H1 (cell line): ENCODE measurements around the gene ADAMTS1. TPM values are rescaled to one million over a fixed set of nuclear protein-coding genes. Genes with fewer than 3 reads are reported as not detected.

Experiments
- CTCF ChIA-PET: fragments of 300-600 bp; sonication (Branson Sonifier 250); formaldehyde crosslinking; loops from one replicate; lab custom pipeline; 2021; ENCODE audit not compliant: partially characterized antibody; lab: Charles Lee
- POLR2A ChIA-PET: fragments of 300-600 bp; sonication (Branson Sonifier 250); formaldehyde crosslinking; loops from one replicate; lab custom pipeline; 2021; ENCODE audit warnings: inconsistent platforms; ENCODE audit not compliant: partially characterized antibody; lab: Charles Lee
- DNase-seq, 2 experiments: peaks; one replicate each; pipeline versions ENCODE4 v3.0.0 to v3.0.0-alpha.2; 2010 to 2022; ENCODE audit warnings: low spot score in 2 of 2, low read depth in 1 of 2, mixed read lengths in 1 of 2
- FAIRE-seq: peaks from 2 replicates; lab custom pipeline; 2011; peaks lifted over from hg19 to GRCh38; lab: Jason Lieb, UNC
- H2AFZ ChIP-seq: 2 replicates; pipeline ENCODE4 v1.8.1; 2012; ENCODE audit warnings: low read length, inconsistent platforms
- H2AK5ac ChIP-seq: 2 replicates; pipeline ENCODE4 v1.6.1; 2013; ENCODE audit warnings: low read depth, low read length
- H2BK120ac ChIP-seq: replicated peaks from 2 replicates; pipeline ENCODE3; 2013; ENCODE audit warnings: low read depth, low read length, inconsistent platforms
- H2BK12ac ChIP-seq: 2 replicates; pipeline ENCODE4 v1.6.1; 2013; ENCODE audit warnings: low read depth, low read length
- H2BK15ac ChIP-seq: 2 replicates; pipeline ENCODE4 v1.6.1; 2013; ENCODE audit warnings: low read length
- H2BK20ac ChIP-seq: 2 replicates; pipeline ENCODE4 v1.6.1; 2013; ENCODE audit warnings: low read length
- H2BK5ac ChIP-seq: 2 replicates; pipeline ENCODE4 v1.6.1; 2013; ENCODE audit warnings: low read depth, low read length
- H3K14ac ChIP-seq: 2 replicates; pipeline ENCODE4 v1.6.1; 2013; ENCODE audit warnings: inconsistent platforms; ENCODE audit not compliant: insufficient read length
- H3K18ac ChIP-seq: 2 replicates; pipeline ENCODE4 v1.6.1; 2013; ENCODE audit warnings: low read length; ENCODE audit errors: extremely low read depth
- H3K23ac ChIP-seq: 2 replicates; pipeline ENCODE4 v1.6.1; 2013; ENCODE audit warnings: inconsistent platforms; ENCODE audit not compliant: insufficient read length
- H3K23me2 ChIP-seq: 2 replicates; pipeline ENCODE4 v1.6.1; 2013; ENCODE audit warnings: low read depth, low read length
- H3K27ac ChIP-seq: 2 replicates; pipeline ENCODE4 v1.6.1; 2011; ENCODE audit warnings: low read depth, low read length, inconsistent platforms
- H3K27me3 ChIP-seq, 4 experiments: replicated peaks in 1 of 4; 1 replicate in 1 of 4; 2 replicates in 3 of 4; pipeline versions ENCODE4 v1.6.1 to v1.8.1; 2011 to 2013; ENCODE audit warnings: low read length in 3 of 4, mild to moderate bottlenecking in 3 of 4, inconsistent platforms in 2 of 4, mixed read lengths in 2 of 4, moderate library complexity in 1 of 4; ENCODE audit not compliant: control insufficient read depth in 3 of 4, insufficient read depth in 3 of 4; ENCODE audit errors: extremely low read depth in 1 of 4
- H3K36me3 ChIP-seq, 4 experiments: 2 replicates each; pipeline versions ENCODE4 v1.6.1 to v1.8.1; 2011 to 2013; ENCODE audit warnings: mild to moderate bottlenecking in 4 of 4, low read length in 3 of 4, moderate library complexity in 2 of 4, control low read depth in 1 of 4, inconsistent platforms in 1 of 4; ENCODE audit not compliant: insufficient read depth in 4 of 4, control insufficient read depth in 2 of 4
- H3K4ac ChIP-seq: replicated peaks from 2 replicates; pipeline ENCODE3; 2013; ENCODE audit warnings: low read length, low read depth, mixed read lengths, inconsistent platforms; ENCODE audit not compliant: insufficient read length
- H3K4me1 ChIP-seq, 4 experiments: replicated peaks in 1 of 4; 1 replicate in 1 of 4; 2 replicates in 3 of 4; pipeline versions ENCODE4 v1.6.1 to v1.8.1; 2011 to 2013; ENCODE audit warnings: low read length in 3 of 4, inconsistent platforms in 2 of 4, mixed read lengths in 1 of 4; ENCODE audit not compliant: insufficient read depth in 4 of 4, control insufficient read depth in 3 of 4
- H3K4me2 ChIP-seq, 2 experiments: 2 replicates each; pipeline versions ENCODE4 v1.6.1 to v1.8.1; 2011 to 2013; ENCODE audit warnings: low read depth in 2 of 2, low read length in 2 of 2, control low read depth in 1 of 2, inconsistent platforms in 1 of 2, mild to moderate bottlenecking in 1 of 2; ENCODE audit not compliant: insufficient read depth in 1 of 2
- H3K4me3 ChIP-seq, 4 experiments: fragments of 200-600, 300-600 bp in 1 of 4; sonication (generic), shearing (Covaris generic), sonication (Bioruptor Twin) in 1 of 4; 2 replicates each; pipeline versions ENCODE4 v1.5.1 to v1.8.1; 2011 to 2016; ENCODE audit warnings: low read length in 4 of 4, low read depth in 3 of 4, control low read depth in 2 of 4, inconsistent platforms in 2 of 4, mild to moderate bottlenecking in 2 of 4, mixed read lengths in 1 of 4, moderate library complexity in 1 of 4; ENCODE audit not compliant: insufficient read depth in 2 of 4; ENCODE audit errors: extremely low read depth in 1 of 4
- H3K56ac ChIP-seq: replicated peaks from 2 replicates; pipeline ENCODE3; 2013; ENCODE audit warnings: low read depth, mild to moderate bottlenecking, mixed read lengths, low read length, inconsistent platforms; ENCODE audit not compliant: insufficient read length
- H3K79me1 ChIP-seq: 2 replicates; pipeline ENCODE4 v1.6.1; 2013; ENCODE audit warnings: low read depth, low read length, control low read depth
- H3K79me2 ChIP-seq, 2 experiments: 2 replicates each; pipeline versions ENCODE4 v1.6.1 to v1.8.1; 2012 to 2013; ENCODE audit warnings: low read length in 2 of 2, mild to moderate bottlenecking in 2 of 2, inconsistent platforms in 1 of 2; ENCODE audit not compliant: insufficient read depth in 2 of 2, control insufficient read depth in 1 of 2
- H3K9ac ChIP-seq, 4 experiments: replicated peaks in 1 of 4; 1 replicate in 1 of 4; 2 replicates in 3 of 4; pipeline versions ENCODE4 v1.6.1 to v1.8.1; 2011 to 2013; ENCODE audit warnings: low read depth in 3 of 4, low read length in 3 of 4, control low read depth in 2 of 4, mild to moderate bottlenecking in 2 of 4, moderate library complexity in 2 of 4, inconsistent platforms in 1 of 4; ENCODE audit errors: extremely low read depth in 1 of 4
- H3K9me3 ChIP-seq, 2 experiments: 2 replicates each; pipeline versions ENCODE4 v1.6.1 to v1.8.1; 2012 to 2013; ENCODE audit warnings: mild to moderate bottlenecking in 2 of 2, moderate library complexity in 2 of 2, control low read depth in 1 of 2, inconsistent platforms in 1 of 2, low read depth in 1 of 2, low read length in 1 of 2, mixed read lengths in 1 of 2; ENCODE audit not compliant: insufficient read depth in 2 of 2
- H4K20me1 ChIP-seq, 2 experiments: replicated peaks in 1 of 2; 2 replicates each; pipeline versions ENCODE3 to v1.8.1; 2011 to 2013; ENCODE audit warnings: inconsistent platforms in 2 of 2, low read length in 2 of 2, mild to moderate bottlenecking in 1 of 2; ENCODE audit not compliant: insufficient read depth in 2 of 2, control insufficient read depth in 1 of 2
- H4K5ac ChIP-seq: 2 replicates; pipeline ENCODE4 v1.6.1; 2013; ENCODE audit warnings: low read length, low read depth, mixed read lengths, inconsistent platforms; ENCODE audit not compliant: insufficient read length
- H4K8ac ChIP-seq: 2 replicates; pipeline ENCODE4 v1.8.0; 2013; ENCODE audit warnings: mild to moderate bottlenecking, moderate library complexity, low read length, inconsistent platforms; ENCODE audit not compliant: insufficient read depth; ENCODE audit errors: extremely low read depth
- H4K91ac ChIP-seq: replicated peaks from 2 replicates; pipeline ENCODE3; 2013; ENCODE audit warnings: low read length, mixed read lengths, inconsistent platforms; ENCODE audit not compliant: insufficient read length
- CHD2 ChIP-seq: IDR thresholded peaks from 2 replicates; pipeline ENCODE4 v1.6.1; 2012; ENCODE audit warnings: low read length, improper control_type of control experiment
- EZH2 ChIP-seq: fragments of 200-600 bp; sonication (generic); IDR thresholded peaks from 2 replicates; pipeline ENCODE4 v1.7.1; 2012; ENCODE audit warnings: low read depth, mild to moderate bottlenecking, moderate library complexity, low read length, inconsistent platforms; ENCODE audit not compliant: severe bottlenecking
- KDM1A ChIP-seq: fragments of 200-600, 300-600 bp; sonication (generic); IDR thresholded peaks from 2 replicates; pipeline ENCODE4 v1.7.1; 2016; ENCODE audit warnings: mild to moderate bottlenecking, low read length, borderline replicate concordance
- KDM5A ChIP-seq: fragments of 200-600 bp; IDR thresholded peaks from 2 replicates; pipeline ENCODE4 v1.7.1; 2012; ENCODE audit warnings: mild to moderate bottlenecking, low read length, inconsistent platforms, mixed read lengths
- RAD21 ChIP-seq, 2 experiments: IDR thresholded peaks in 1 of 2; conservative IDR thresholded peaks in 1 of 2; 2 replicates each; pipeline ENCODE4 v1.6.1; 2011; ENCODE audit warnings: low read depth in 2 of 2, low read length in 2 of 2, improper control_type of control experiment in 1 of 2, inconsistent platforms in 1 of 2, mild to moderate bottlenecking in 1 of 2, moderate library complexity in 1 of 2
- SRF ChIP-seq: IDR thresholded peaks from 2 replicates; pipeline ENCODE4 v1.6.1; 2011; ENCODE audit warnings: mild to moderate bottlenecking, low read depth, low read length, moderate library complexity
- YY1 ChIP-seq: IDR thresholded peaks from 2 replicates; pipeline ENCODE4 v1.6.1; 2011; ENCODE audit warnings: low read depth, mild to moderate bottlenecking, low read length
- WGBS, 2 experiments: shearing (Covaris generic) in 1 of 2; methylation state at CpG; one replicate each; pipeline versions ENCODE4 v1.1.6 to v1.1.7; 2013 to 2015; ENCODE audit warnings: low lambda C conversion rate in 2 of 2, mixed read lengths in 2 of 2, inconsistent platforms in 1 of 2, low coverage in 1 of 2, missing lambda C conversion rate in 1 of 2; ENCODE audit not compliant: insufficient replicate concordance in 2 of 2, insufficient coverage in 1 of 2, insufficient read length in 1 of 2; ENCODE audit errors: extremely low coverage in 1 of 2, missing lambda C conversion rate in 1 of 2; 5-methylcytosine and 5-hydroxymethylcytosine counted together
- polyA plus RNA-seq, 7 experiments: library from polyadenylated mRNA; depleted of rRNA in 3 of 7; stranded (reverse) in 5 of 7; unstranded in 2 of 7; fragments of >200 nt in 5 of 7; fragments of 200-250 nt in 2 of 7; gene quantifications; 1 replicate in 5 of 7; 2 replicates in 1 of 7; 4 replicates in 1 of 7; pipeline versions ENCODE4 v1.2.1 to v1.2.3, GENCODE V29; 2011 to 2013; ENCODE audit warnings: missing spikeins in 2 of 7, mixed read lengths in 2 of 7
- total RNA-seq: library from RNA; stranded (reverse); fragmentation: NEBNext Ultra II Directional; extraction: Animal tissue kit (Norgen Biotek cat#: 25700); gene quantifications from 2 replicates; pipeline ENCODE4 v1.2.1, GENCODE V29; 2021
- TF ChIP-seq, protein P1 (sequence below): IDR thresholded peaks from 2 replicates; pipeline ENCODE4 v1.6.1; 2012; ENCODE audit warnings: inconsistent platforms

ADAMTS1 gene
- total and polyA plus RNA-seq, 2 of the 8 experiments (the other 6 are each of a cell fraction or from before 2014, with no cell fraction given), result 10.7 to 22.4 TPM

DNA sequence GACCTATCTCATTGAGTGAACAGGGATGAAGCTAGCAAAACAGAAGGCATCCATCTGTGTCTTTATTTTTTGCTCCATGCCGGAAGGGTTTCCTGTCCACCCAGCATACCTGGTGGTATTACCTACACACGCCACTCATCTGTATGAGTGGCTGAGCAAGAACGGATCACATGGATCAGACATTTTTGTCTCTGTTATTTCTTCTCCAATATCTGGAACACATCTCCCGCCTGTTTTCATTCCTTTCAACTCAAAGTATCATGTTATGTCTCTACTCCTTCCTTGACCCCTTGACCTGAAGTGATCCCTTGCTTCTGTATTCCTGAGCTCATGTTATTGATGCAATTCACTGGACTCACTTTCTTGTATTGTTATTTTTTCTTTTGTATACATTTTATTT lies 24.7 kb downstream of the ADAMTS1 start:
- CTCF ChIA-PET, result interaction anchor here (1.6 kb wide), 1 partner anchor 13 kb away, joined by 6 read pairs; no protein-coding TSS in a partner anchor
- WGBS, 2 experiments, result 66% methylated on average over 4 of the region's 4 CpGs; no CpG with 5 or more reads in 1 of the 2 experiments
- H3K18ac ChIP-seq, result no peak overlapping the region
- no peak overlapping the region for H4K8ac ChIP-seq
- no peak overlapping the region for H4K91ac ChIP-seq
- no peaks in the 10 kb centered on the region for H3K36me3 ChIP-seq
- H2BK20ac ChIP-seq, result no peak overlapping the region
- H3K14ac ChIP-seq, result no peak overlapping the region
- H2AFZ ChIP-seq, result no peak overlapping the region
- H2BK12ac ChIP-seq, result no peak overlapping the region
- POLR2A ChIA-PET, result no interaction called here
- DNase-seq (no peak), FAIRE-seq (no peak)
- no peaks in the 10 kb centered on the region for H4K20me1 ChIP-seq
- H3K23me2 ChIP-seq, result no peaks in the 10 kb centered on the region
- TF ChIP-seq CHD2 (no peak), KDM5A (no peak), RAD21 (IDR thresholded peaks at IDR 0.05 in 1 of 2, conservative IDR thresholded peaks at IDR 0.05 in 1 of 2; ENCODE audit: low read depth in 2 of 2, low read length in 2 of 2) (no peak), SRF (no peak), EZH2 (no peak), KDM1A (no peak), YY1 (no peak)
- TF ChIP-seq, protein P1, sequence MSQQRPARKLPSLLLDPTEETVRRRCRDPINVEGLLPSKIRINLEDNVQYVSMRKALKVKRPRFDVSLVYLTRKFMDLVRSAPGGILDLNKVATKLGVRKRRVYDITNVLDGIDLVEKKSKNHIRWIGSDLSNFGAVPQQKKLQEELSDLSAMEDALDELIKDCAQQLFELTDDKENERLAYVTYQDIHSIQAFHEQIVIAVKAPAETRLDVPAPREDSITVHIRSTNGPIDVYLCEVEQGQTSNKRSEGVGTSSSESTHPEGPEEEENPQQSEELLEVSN, result no peak
- H3K4me1 ChIP-seq, result no peaks in the 10 kb centered on the region
- H3K56ac ChIP-seq, result no peak overlapping the region
- no peak overlapping the region for H2BK15ac ChIP-seq
- no peak overlapping the region for H2BK120ac ChIP-seq
- no peaks in the 10 kb centered on the region for H3K79me1 ChIP-seq
- no peaks in the 10 kb centered on the region for H3K79me2 ChIP-seq
- H2BK5ac ChIP-seq, result no peak overlapping the region
- no peak overlapping the region for H3K4me2 ChIP-seq
- H3K27ac ChIP-seq, result no peak overlapping the region
- H3K27me3 ChIP-seq, result no peaks in the 10 kb centered on the region
- H2AK5ac ChIP-seq, result no peak overlapping the region
- H3K4me3 ChIP-seq, result no peak overlapping the region
- no peak overlapping the region for H3K9ac ChIP-seq
- H3K23ac ChIP-seq, result no peak overlapping the region
- no peak overlapping the region for H3K4ac ChIP-seq
- no peaks in the 10 kb centered on the region; a peak in 1 of 4 replicates for H3K9me3 ChIP-seq
- H4K5ac ChIP-seq, result no peak overlapping the region
